ENCODE measurements around the gene ITGA5. TPM values are rescaled to one million over a fixed set of nuclear protein-coding genes. Genes with fewer than 3 reads are reported as not detected.

Gene ITGA5
- total and polyA plus RNA-seq, 9 donors: 32.6 to 100.0 (median 41.5) TPM

- H3K4me1 ChIP-seq (ENCODE audit: insufficient read depth): peaks cover 3% of the 10 kb centered on the region
- H3K36me3 ChIP-seq: no peaks in the 10 kb centered on the region
- TF ChIP-seq POLR2A (IDR thresholded peaks at IDR 0.05) (no peak), CTCF (IDR thresholded peaks at IDR 0.05) (no peak), EP300 (IDR thresholded peaks at IDR 0.05) (no peak)
- intact Hi-C loops (cut with DNase I): loop anchor here in 3 of 4 donors (5.0 to 10.0 kb wide), 3 partner anchors 143 to 394 kb away; partner anchors contain the start of genes HOXC10 (in 1 of the 3), HOXC8 (in 1 of the 3) and HOXC9 (in 1 of the 3)
- H3K27ac ChIP-seq: peak overlapping the region in 1 of 2 donors; percentile 45
- H3K9me3 ChIP-seq: no peaks in the 10 kb centered on the region
- DNase-seq: peak; percentile 55 to 75 (median 71)
- WGBS, 3 donors: 1 to 3% (median 2%) methylated on average over 41 to 49 of the region's 49 CpGs
- H3K4me3 ChIP-seq: peak overlapping the region; percentile 37
- H3K27me3 ChIP-seq: no peaks in the 10 kb centered on the region
Measured at GRCh38 chr12:54378796-54379397, 40.2 kb downstream of the ITGA5 start.

- no peaks in the 10 kb centered on the region for H3K9me3 ChIP-seq
- no peaks in the 10 kb centered on the region for H3K27me3 ChIP-seq
- DNase-seq: peak in 1 of 5 donors; percentile 32
- intact Hi-C loops (cut with DNase I): loop anchor here in 3 of 4 donors (5.0 to 10.0 kb wide), 3 partner anchors 144 to 393 kb away; partner anchors contain the start of genes HOXC10 (in 1 of the 3), HOXC8 (in 1 of the 3) and HOXC9 (in 1 of the 3)
- TF ChIP-seq EP300 (IDR thresholded peaks at IDR 0.05): no peak
- TF ChIP-seq POLR2A (IDR thresholded peaks at IDR 0.05): no peak
- no peak for TF ChIP-seq CTCF (IDR thresholded peaks at IDR 0.05)
- peaks cover 3% of the 10 kb centered on the region for H3K4me1 ChIP-seq (ENCODE audit: insufficient read depth)
- WGBS, 3 donors: 78 to 82% (median 81%) methylated on average over 6 of the region's 6 CpGs
- H3K27ac ChIP-seq: no peak overlapping the region
- no peak overlapping the region for H3K4me3 ChIP-seq
- H3K36me3 ChIP-seq: no peaks in the 10 kb centered on the region
Measured at GRCh38 chr12:54377797-54378515, 41.1 kb downstream of the ITGA5 start.

GRCh38 chr12:54377007-54377406 lies 42.1 kb downstream of the ITGA5 start:
- WGBS, 3 donors: 63 to 89% (median 69%) methylated on average over 2 of the region's 2 CpGs
- no peak for TF ChIP-seq CTCF (IDR thresholded peaks at IDR 0.05)
- no peak for TF ChIP-seq EP300 (IDR thresholded peaks at IDR 0.05)
- no peak for TF ChIP-seq POLR2A (IDR thresholded peaks at IDR 0.05)
- Histone ChIP-seq H3K9me3 (no peaks in the 10 kb centered on the region), H3K27ac (no peak overlapping the region), H3K27me3 (no peaks in the 10 kb centered on the region), H3K4me3 (no peak overlapping the region), H3K4me1 (ENCODE audit: insufficient read depth) (peaks cover 5% of the 10 kb centered on the region), H3K36me3 (no peaks in the 10 kb centered on the region)
- intact Hi-C loops (cut with DNase I): loop anchor here in 3 of 4 donors (5.0 to 10.0 kb wide), 3 partner anchors 145 to 392 kb away; partner anchors contain the start of genes HOXC10 (in 1 of the 3), HOXC8 (in 1 of the 3) and HOXC9 (in 1 of the 3)
- no peak for DNase-seq

- Histone ChIP-seq H3K36me3 (no peaks in the 10 kb centered on the region), H3K9me3 (no peaks in the 10 kb centered on the region), H3K4me1 (ENCODE audit: insufficient read depth) (peaks cover 9% of the 10 kb centered on the region), H3K4me3 (no peak overlapping the region), H3K27me3 (no peaks in the 10 kb centered on the region), H3K27ac (no peak overlapping the region)
- intact Hi-C loops (cut with DNase I): loop anchor here in 3 of 4 donors (5.0 to 10.0 kb wide), 3 partner anchors 146 to 392 kb away; partner anchors contain the start of genes HOXC10 (in 1 of the 3), HOXC8 (in 1 of the 3) and HOXC9 (in 1 of the 3)
- 36 to 64% (median 52%) methylated on average over 4 of the region's 4 CpGs for WGBS, 3 donors
- TF ChIP-seq POLR2A (IDR thresholded peaks at IDR 0.05): no peak
- TF ChIP-seq CTCF (IDR thresholded peaks at IDR 0.05): no peak
- no peak for TF ChIP-seq EP300 (IDR thresholded peaks at IDR 0.05)
- DNase-seq: peak in 1 of 5 donors; percentile 33
Measured at GRCh38 chr12:54376596-54376995, 42.5 kb downstream of the ITGA5 start.
